SK-N-SH (cell line): ENCODE results near the gene SYT14. TPM values are rescaled to one million over a fixed set of nuclear protein-coding genes. Genes with fewer than 3 reads are reported as not detected.

Source experiments
- CTCF ChIA-PET: fragments of 300-600, 350-600 bp; formaldehyde crosslinking; extraction: SDS; loops from one replicate; lab custom pipeline; 2021; lab: Yijun Ruan, JAX
- POLR2A ChIA-PET: fragments of 350-600 bp; sonication (Branson Sonifier 250); formaldehyde crosslinking; extraction: SDS; loops from one replicate; lab custom pipeline; 2020; ENCODE audit warnings: antibody characterized with exemption, inconsistent platforms; lab: Yijun Ruan, JAX
- DNase-seq: peaks from one replicate; pipeline ENCODE4 v3.0.0; 2012
- H2AFZ ChIP-seq: fragments of 200-600 bp; sonication (generic); 2 replicates; pipeline ENCODE4 v1.8.1; 2016; ENCODE audit warnings: antibody characterized with exemption, mild to moderate bottlenecking, low read depth
- H3F3A ChIP-seq: fragments of 200-600 bp; sonication (generic); replicated peaks from 2 replicates; pipeline ENCODE3; 2016; ENCODE audit warnings: antibody characterized with exemption, mild to moderate bottlenecking; ENCODE audit not compliant: insufficient read depth
- H3K27ac ChIP-seq, 2 experiments: fragments of 200-500 bp in 1 of 2; fragments of 200-600 bp in 1 of 2; sonication (Bioruptor generic) in 1 of 2; sonication (generic), shearing (Covaris generic) in 1 of 2; 2 replicates each; pipeline versions ENCODE4 v1.5.1 to v1.6.1; 2014 to 2016; ENCODE audit warnings: low read depth in 2 of 2, inconsistent platforms in 1 of 2, low read length in 1 of 2, mild to moderate bottlenecking in 1 of 2, mixed read lengths in 1 of 2
- H3K27me3 ChIP-seq: fragments of 200-600 bp; sonication (generic), shearing (Covaris generic); 2 replicates; pipeline ENCODE4 v1.6.1; 2016; ENCODE audit warnings: mixed run types; ENCODE audit not compliant: insufficient read depth
- H3K36me3 ChIP-seq, 2 experiments: fragments of 200-500 bp in 1 of 2; fragments of 200-600 bp in 1 of 2; sonication (Bioruptor generic) in 1 of 2; sonication (generic) in 1 of 2; replicated peaks in 1 of 2; 2 replicates each; pipeline versions ENCODE3 to v1.5.1; 2014 to 2016; ENCODE audit warnings: low read length in 1 of 2, mild to moderate bottlenecking in 1 of 2; ENCODE audit not compliant: insufficient read depth in 2 of 2, control insufficient read depth in 1 of 2
- H3K4me1 ChIP-seq, 2 experiments: fragments of 200-500 bp in 1 of 2; fragments of 200-600 bp in 1 of 2; sonication (Bioruptor generic) in 1 of 2; sonication (generic), shearing (Covaris generic) in 1 of 2; 2 replicates each; pipeline versions ENCODE4 v1.5.1 to v1.6.1; 2014 to 2016; ENCODE audit warnings: low read depth in 1 of 2, low read length in 1 of 2, mixed run types in 1 of 2; ENCODE audit not compliant: insufficient read depth in 2 of 2, control insufficient read depth in 1 of 2
- H3K4me2 ChIP-seq: fragments of 200-600 bp; sonication (generic), shearing (Covaris generic); 2 replicates; pipeline ENCODE4 v1.6.1; 2017; ENCODE audit warnings: mixed run types
- H3K4me3 ChIP-seq, 2 experiments: fragments of 200-500 bp in 1 of 2; fragments of 200-600 bp in 1 of 2; sonication (Bioruptor generic) in 1 of 2; sonication (generic), shearing (Covaris generic) in 1 of 2; 2 replicates each; pipeline versions ENCODE4 v1.5.1 to v1.8.1; 2014 to 2016; ENCODE audit warnings: low read depth in 2 of 2, inconsistent platforms in 1 of 2, low read length in 1 of 2, mild to moderate bottlenecking in 1 of 2, mixed read lengths in 1 of 2, moderate library complexity in 1 of 2
- H3K79me2 ChIP-seq: fragments of 200-600 bp; sonication (generic); 2 replicates; pipeline ENCODE4 v1.8.1; 2017; ENCODE audit warnings: mild to moderate bottlenecking; ENCODE audit not compliant: insufficient read depth
- H3K9ac ChIP-seq: fragments of 200-600 bp; sonication (generic); 2 replicates; pipeline ENCODE4 v1.6.1; 2017; ENCODE audit warnings: mixed run types
- H3K9me2 ChIP-seq: fragments of 200-600 bp; sonication (generic); 2 replicates; pipeline ENCODE4 v1.6.1; 2017; ENCODE audit warnings: mixed run types
- H3K9me3 ChIP-seq: fragments of 200-600 bp; sonication (generic); 2 replicates; pipeline ENCODE4 v1.6.1; 2017; ENCODE audit warnings: mixed run types, mild to moderate bottlenecking, moderate library complexity
- H4K20me1 ChIP-seq: fragments of 200-600 bp; sonication (generic); 2 replicates; pipeline ENCODE4 v1.6.1; 2017; ENCODE audit warnings: mild to moderate bottlenecking, mixed run types; ENCODE audit not compliant: insufficient read depth
- CHD2 ChIP-seq: fragments of 150-350 bp; IDR thresholded peaks from 2 replicates; pipeline ENCODE4 v1.6.1; 2018; ENCODE audit warnings: low read length; ENCODE audit not compliant: partially characterized antibody
- ELF1 ChIP-seq: IDR thresholded peaks from 2 replicates; pipeline ENCODE4 v1.4.0; 2012
- EP300 ChIP-seq, 2 experiments: IDR thresholded peaks; 2 replicates each; pipeline versions ENCODE4 v1.4.0 to v1.6.1; 2012; ENCODE audit warnings: borderline replicate concordance in 1 of 2, low read depth in 1 of 2, low read length in 1 of 2
- EZH2phosphoT487 ChIP-seq: fragments of 200-600 bp; sonication (generic); IDR thresholded peaks from 2 replicates; pipeline ENCODE4 v1.6.1; 2017; ENCODE audit warnings: low read depth, mixed run types, mild to moderate bottlenecking, antibody characterized with exemption, moderate library complexity, borderline replicate concordance
- FOSL2 ChIP-seq: IDR thresholded peaks from 2 replicates; pipeline ENCODE4 v1.4.0; 2012; ENCODE audit warnings: low read depth, mild to moderate bottlenecking, moderate library complexity, borderline replicate concordance
- FOXJ3 ChIP-seq: sonication (generic); formaldehyde crosslinking; IDR thresholded peaks from 2 replicates; pipeline ENCODE4 v1.5.1; 2020; ENCODE audit warnings: mild to moderate bottlenecking, missing genetic modification reagents
- FOXM1 ChIP-seq: IDR thresholded peaks from 2 replicates; pipeline ENCODE4 v1.4.0; 2012; ENCODE audit warnings: low read depth, mild to moderate bottlenecking
- GABPA ChIP-seq: IDR thresholded peaks from 2 replicates; pipeline ENCODE4 v1.4.0; 2012; ENCODE audit warnings: low read depth, mild to moderate bottlenecking
- JUND ChIP-seq: IDR thresholded peaks from 2 replicates; pipeline ENCODE4 v1.4.0; 2012
- MAX ChIP-seq: IDR thresholded peaks from 2 replicates; pipeline ENCODE4 v1.4.0; 2012; ENCODE audit warnings: low read depth
- MEF2A ChIP-seq: IDR thresholded peaks from 2 replicates; pipeline ENCODE4 v1.4.0; 2012; ENCODE audit warnings: low read depth, borderline replicate concordance
- POLR2AphosphoS5 ChIP-seq: IDR thresholded peaks from 2 replicates; pipeline ENCODE4 v1.6.1; 2012; ENCODE audit warnings: low read depth, low read length
- RAD21 ChIP-seq: IDR thresholded peaks from 2 replicates; pipeline ENCODE4 v1.6.1; 2012; ENCODE audit warnings: mild to moderate bottlenecking, low read length
- RCOR1 ChIP-seq: fragments of 150-350 bp; IDR thresholded peaks from 2 replicates; pipeline ENCODE4 v1.6.1; 2017; ENCODE audit warnings: antibody characterized with exemption, low read length
- RXRA ChIP-seq: IDR thresholded peaks from 2 replicates; pipeline ENCODE4 v1.4.0; 2012; ENCODE audit warnings: low read depth, mild to moderate bottlenecking, borderline replicate concordance
- SIN3A ChIP-seq: IDR thresholded peaks from 2 replicates; pipeline ENCODE4 v1.6.1; 2012; ENCODE audit warnings: low read depth, mild to moderate bottlenecking, low read length, moderate library complexity, borderline replicate concordance
- TCF12 ChIP-seq: IDR thresholded peaks from 2 replicates; pipeline ENCODE4 v1.4.0; 2012
- TEAD4 ChIP-seq: IDR thresholded peaks from 2 replicates; pipeline ENCODE4 v1.4.0; 2012; ENCODE audit warnings: mild to moderate bottlenecking, borderline replicate concordance; ENCODE audit not compliant: insufficient read depth
- WGBS: methylation state at CpG from one replicate; pipeline ENCODE4 v1.1.6; 2017; ENCODE audit warnings: low lambda C conversion rate; 5-methylcytosine and 5-hydroxymethylcytosine counted together
- polyA plus RNA-seq, 3 experiments: library from polyadenylated mRNA; depleted of rRNA; stranded (reverse); fragments of >200 nt; gene quantifications; 2 replicates each; pipeline ENCODE4 v1.2.3, GENCODE V29; 2012
- TF ChIP-seq, protein P1 (sequence below): fragments of 200-600 bp; sonication (generic); IDR thresholded peaks from 2 replicates; pipeline ENCODE4 v1.6.1; 2017; ENCODE audit warnings: antibody characterized with exemption, mild to moderate bottlenecking, moderate library complexity
- TF ChIP-seq, protein P2 (sequence below): IDR thresholded peaks from 2 replicates; pipeline ENCODE4; 2012
- TF ChIP-seq, protein P3 (sequence below): IDR thresholded peaks from 2 replicates; pipeline ENCODE4 v1.4.0; 2012; ENCODE audit warnings: low read depth, borderline replicate concordance
- TF ChIP-seq, protein P4 (sequence below): fragments of 150-350 bp; IDR thresholded peaks from 2 replicates; pipeline ENCODE4 v1.6.1; 2016; ENCODE audit warnings: mild to moderate bottlenecking, low read depth, low read length

SYT14 gene
- polyA plus RNA-seq, 1 of the 3 experiments (the other 2 are of a cell fraction): 1.2 TPM

DNA sequence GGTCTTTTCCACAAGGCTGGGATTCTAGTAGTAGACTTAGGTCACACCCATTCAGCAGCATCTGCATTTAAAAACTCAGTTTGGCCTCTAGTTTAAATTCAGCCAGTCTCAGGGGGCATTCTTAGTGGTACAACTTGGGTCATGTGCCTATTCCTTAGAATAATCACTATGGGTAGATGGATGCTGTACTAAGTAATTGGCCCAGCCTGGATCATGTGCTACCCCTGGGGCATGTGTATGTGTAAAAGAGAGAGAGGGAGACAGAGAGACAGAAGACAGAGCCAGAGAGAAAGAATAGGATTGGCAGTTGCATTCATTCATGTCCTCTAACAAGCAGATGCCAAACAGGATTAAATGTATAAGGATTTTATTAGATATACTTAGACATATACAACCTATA, 13.6 kb upstream of the SYT14 start:
- no peak overlapping the region for H3K4me2 ChIP-seq
- no peaks in the 10 kb centered on the region for H3K36me3 ChIP-seq
- ChIA-PET POLR2A (no interaction called here), CTCF (no interaction called here)
- peaks cover 12 to 23% of the 10 kb centered on the region in 2 experiments for H3K4me1 ChIP-seq
- peaks cover 5% of the 10 kb centered on the region for H3K9me3 ChIP-seq
- no peaks in the 10 kb centered on the region for H4K20me1 ChIP-seq
- no peak overlapping the region for H2AFZ ChIP-seq
- no peak overlapping the region for H3K4me3 ChIP-seq
- H3K79me2 ChIP-seq: no peaks in the 10 kb centered on the region
- H3K9me2 ChIP-seq: no peaks in the 10 kb centered on the region
- DNase-seq: no peak
- TF ChIP-seq MAX (no peak), EP300 (IDR thresholded peaks at IDR 0.05; ENCODE audit: borderline replicate concordance in 1 of 2, low read depth in 1 of 2, low read length in 1 of 2) (no peak), CHD2 (no peak), RCOR1 (no peak), TEAD4 (no peak), MEF2A (no peak), POLR2AphosphoS5 (no peak), FOXJ3 (CRISPR knock-in tag) (no peak), EZH2phosphoT487 (no peak), JUND (no peak)
- TF ChIP-seq, protein P1, sequence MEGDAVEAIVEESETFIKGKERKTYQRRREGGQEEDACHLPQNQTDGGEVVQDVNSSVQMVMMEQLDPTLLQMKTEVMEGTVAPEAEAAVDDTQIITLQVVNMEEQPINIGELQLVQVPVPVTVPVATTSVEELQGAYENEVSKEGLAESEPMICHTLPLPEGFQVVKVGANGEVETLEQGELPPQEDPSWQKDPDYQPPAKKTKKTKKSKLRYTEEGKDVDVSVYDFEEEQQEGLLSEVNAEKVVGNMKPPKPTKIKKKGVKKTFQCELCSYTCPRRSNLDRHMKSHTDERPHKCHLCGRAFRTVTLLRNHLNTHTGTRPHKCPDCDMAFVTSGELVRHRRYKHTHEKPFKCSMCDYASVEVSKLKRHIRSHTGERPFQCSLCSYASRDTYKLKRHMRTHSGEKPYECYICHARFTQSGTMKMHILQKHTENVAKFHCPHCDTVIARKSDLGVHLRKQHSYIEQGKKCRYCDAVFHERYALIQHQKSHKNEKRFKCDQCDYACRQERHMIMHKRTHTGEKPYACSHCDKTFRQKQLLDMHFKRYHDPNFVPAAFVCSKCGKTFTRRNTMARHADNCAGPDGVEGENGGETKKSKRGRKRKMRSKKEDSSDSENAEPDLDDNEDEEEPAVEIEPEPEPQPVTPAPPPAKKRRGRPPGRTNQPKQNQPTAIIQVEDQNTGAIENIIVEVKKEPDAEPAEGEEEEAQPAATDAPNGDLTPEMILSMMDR: no peak
- TF ChIP-seq, protein P2, sequence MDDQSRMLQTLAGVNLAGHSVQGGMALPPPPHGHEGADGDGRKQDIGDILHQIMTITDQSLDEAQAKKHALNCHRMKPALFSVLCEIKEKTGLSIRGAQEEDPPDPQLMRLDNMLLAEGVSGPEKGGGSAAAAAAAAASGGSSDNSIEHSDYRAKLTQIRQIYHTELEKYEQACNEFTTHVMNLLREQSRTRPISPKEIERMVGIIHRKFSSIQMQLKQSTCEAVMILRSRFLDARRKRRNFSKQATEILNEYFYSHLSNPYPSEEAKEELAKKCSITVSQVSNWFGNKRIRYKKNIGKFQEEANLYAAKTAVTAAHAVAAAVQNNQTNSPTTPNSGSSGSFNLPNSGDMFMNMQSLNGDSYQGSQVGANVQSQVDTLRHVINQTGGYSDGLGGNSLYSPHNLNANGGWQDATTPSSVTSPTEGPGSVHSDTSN: no peak
- no peak overlapping the region for H3K27ac ChIP-seq
- H3K9ac ChIP-seq: no peak overlapping the region
- H3K27me3 ChIP-seq: no peaks in the 10 kb centered on the region
- peaks cover 4% of the 10 kb centered on the region for H3F3A ChIP-seq

DNA sequence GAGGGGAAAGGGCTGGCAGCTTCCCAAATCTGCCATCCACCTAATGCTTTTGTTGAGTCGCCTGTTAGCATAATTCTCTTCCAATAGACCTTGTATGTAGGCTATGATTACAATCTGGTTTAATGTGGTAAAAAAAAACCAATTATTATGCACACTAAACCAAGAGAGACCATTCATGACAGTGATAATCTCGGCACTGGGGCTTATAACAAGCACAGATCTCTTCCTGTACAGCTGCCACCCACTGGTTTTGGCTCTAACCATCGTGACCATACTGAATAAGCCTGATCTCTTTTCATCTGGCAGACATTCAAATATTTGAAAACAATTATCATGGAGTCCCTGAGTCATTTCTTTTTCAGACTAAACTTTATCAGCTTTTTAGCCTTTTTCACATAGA, 12.0 kb upstream of the SYT14 start:
- peak; percentile 61 for DNase-seq
- WGBS: 3% methylated on average over 3 of the region's 3 CpGs
- no peak for TF ChIP-seq CHD2
- TF ChIP-seq RCOR1: peak; percentile 61; the same call in 1 of the 2 replicates
- no peak for TF ChIP-seq GABPA
- TF ChIP-seq JUND: peak; percentile 28; the same call in 1 of the 2 replicates
- no peak for TF ChIP-seq SIN3A
- peak; percentile 78 for TF ChIP-seq TCF12
- TF ChIP-seq, protein P3, sequence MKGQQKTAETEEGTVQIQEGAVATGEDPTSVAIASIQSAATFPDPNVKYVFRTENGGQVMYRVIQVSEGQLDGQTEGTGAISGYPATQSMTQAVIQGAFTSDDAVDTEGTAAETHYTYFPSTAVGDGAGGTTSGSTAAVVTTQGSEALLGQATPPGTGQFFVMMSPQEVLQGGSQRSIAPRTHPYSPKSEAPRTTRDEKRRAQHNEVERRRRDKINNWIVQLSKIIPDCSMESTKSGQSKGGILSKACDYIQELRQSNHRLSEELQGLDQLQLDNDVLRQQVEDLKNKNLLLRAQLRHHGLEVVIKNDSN: no peak
- TF ChIP-seq, protein P4, sequence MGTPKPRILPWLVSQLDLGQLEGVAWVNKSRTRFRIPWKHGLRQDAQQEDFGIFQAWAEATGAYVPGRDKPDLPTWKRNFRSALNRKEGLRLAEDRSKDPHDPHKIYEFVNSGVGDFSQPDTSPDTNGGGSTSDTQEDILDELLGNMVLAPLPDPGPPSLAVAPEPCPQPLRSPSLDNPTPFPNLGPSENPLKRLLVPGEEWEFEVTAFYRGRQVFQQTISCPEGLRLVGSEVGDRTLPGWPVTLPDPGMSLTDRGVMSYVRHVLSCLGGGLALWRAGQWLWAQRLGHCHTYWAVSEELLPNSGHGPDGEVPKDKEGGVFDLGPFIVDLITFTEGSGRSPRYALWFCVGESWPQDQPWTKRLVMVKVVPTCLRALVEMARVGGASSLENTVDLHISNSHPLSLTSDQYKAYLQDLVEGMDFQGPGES: no peak
- no peak; the same call in 1 of the 2 replicates for TF ChIP-seq RXRA
- peak; percentile 21; the same call in 1 of the 2 replicates for TF ChIP-seq ELF1
- TF ChIP-seq FOXM1: peak; percentile 39; the same call in 1 of the 2 replicates
- peak; percentile 46; the same call in 1 of the 2 replicates for TF ChIP-seq FOSL2
- TF ChIP-seq RAD21: no peak

More for the DNA sequence above, 12.0 kb upstream of the SYT14 start:
- H4K20me1 ChIP-seq: no peaks in the 10 kb centered on the region
- H3K79me2 ChIP-seq: no peaks in the 10 kb centered on the region
- H3K9me2 ChIP-seq: no peaks in the 10 kb centered on the region
- peak overlapping the region; percentile 51 to 76; a peak in 3 of 4 replicates for H3K27ac ChIP-seq
- POLR2A ChIA-PET: interaction anchor here (1.0 kb wide), 1 partner anchor 14 kb away, joined by 3 read pairs; no protein-coding TSS in a partner anchor
- H2AFZ ChIP-seq: peak overlapping the region; percentile 5; the same call in 1 of the 2 replicates
- peak overlapping the region; percentile 23; the same call in 1 of the 2 replicates for H3K9ac ChIP-seq
- no peak overlapping the region for H3K4me3 ChIP-seq
- H3K27me3 ChIP-seq: no peaks in the 10 kb centered on the region
- CTCF ChIA-PET: interaction anchor here (0.8 to 1.5 kb wide), 4 partner anchors 11 to 65 kb away, joined by 3 to 5 read pairs (median 4); no protein-coding TSS in a partner anchor
- H3K36me3 ChIP-seq: no peaks in the 10 kb centered on the region
- H3F3A ChIP-seq: peaks cover 8% of the 10 kb centered on the region
- H3K4me1 ChIP-seq: peaks cover 12 to 23% of the 10 kb centered on the region in 2 experiments
- H3K4me2 ChIP-seq: peak overlapping the region; percentile 54; the same call in 1 of the 2 replicates
- no peaks in the 10 kb centered on the region; the same call in 1 of the 2 replicates for H3K9me3 ChIP-seq
